Measurements from ENCODE around the gene PRAMEF20.

PRAMEF20 gene

DNA sequence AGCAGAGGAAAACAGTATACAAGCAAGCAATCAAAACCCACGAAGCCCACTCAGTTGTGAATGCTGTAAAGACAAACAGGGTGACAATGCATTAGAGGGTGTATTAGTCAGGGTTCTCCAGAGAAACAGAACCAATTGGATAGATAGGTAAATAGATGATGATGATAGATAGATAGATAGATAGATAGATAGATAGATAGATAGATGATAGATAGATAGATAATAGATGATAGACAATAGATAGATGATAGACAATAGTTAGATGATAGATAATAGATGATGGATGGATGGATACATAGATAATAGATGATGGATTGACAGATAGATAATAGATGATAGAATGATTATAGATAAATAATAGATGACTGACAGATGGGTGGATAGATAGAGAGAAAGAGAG lies 55.3 kb downstream of the PRAMEF20 start:
- no peak for DNase-seq

DNA sequence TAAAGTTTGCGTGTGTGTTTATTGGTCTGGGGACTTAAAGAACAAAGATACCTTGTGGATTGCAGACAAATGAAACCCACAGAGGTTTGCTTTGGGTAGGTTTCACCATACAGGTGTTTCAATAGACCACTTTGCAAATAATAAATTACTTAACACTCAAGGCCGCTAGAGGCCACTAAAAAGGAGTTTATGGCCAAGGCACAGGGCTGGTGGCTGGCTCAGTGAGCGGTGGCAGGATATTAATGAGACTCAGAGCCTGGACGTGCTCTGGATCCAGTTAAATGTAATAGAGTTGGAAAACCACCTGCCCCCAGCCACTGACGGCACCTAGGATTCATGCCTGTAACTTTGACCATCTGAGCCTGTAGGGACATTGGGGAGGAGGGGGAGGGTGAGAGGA lies 59.1 kb downstream of the PRAMEF20 start:
- no peak for DNase-seq
